H1 (cell line): ENCODE data around the gene OR51I2. TPM values are rescaled to one million over a fixed set of nuclear protein-coding genes. Genes with fewer than 3 reads are reported as not detected.

Experiments
- CTCF ChIA-PET: fragments of 300-600 bp; sonication (Branson Sonifier 250); formaldehyde crosslinking; loops from one replicate; lab custom pipeline; 2021; ENCODE audit not compliant: partially characterized antibody; lab: Charles Lee
- POLR2A ChIA-PET: fragments of 300-600 bp; sonication (Branson Sonifier 250); formaldehyde crosslinking; loops from one replicate; lab custom pipeline; 2021; ENCODE audit warnings: inconsistent platforms; ENCODE audit not compliant: partially characterized antibody; lab: Charles Lee
- DNase-seq, 2 experiments: peaks; one replicate each; pipeline versions ENCODE4 v3.0.0 to v3.0.0-alpha.2; 2010 to 2022; ENCODE audit warnings: low spot score in 2 of 2, low read depth in 1 of 2, mixed read lengths in 1 of 2
- FAIRE-seq: peaks from 2 replicates; lab custom pipeline; 2011; peaks lifted over from hg19 to GRCh38; lab: Jason Lieb, UNC
- H2AFZ ChIP-seq: 2 replicates; pipeline ENCODE4 v1.8.1; 2012; ENCODE audit warnings: low read length, inconsistent platforms
- H2AK5ac ChIP-seq: 2 replicates; pipeline ENCODE4 v1.6.1; 2013; ENCODE audit warnings: low read depth, low read length
- H2BK120ac ChIP-seq: replicated peaks from 2 replicates; pipeline ENCODE3; 2013; ENCODE audit warnings: low read depth, low read length, inconsistent platforms
- H2BK12ac ChIP-seq: 2 replicates; pipeline ENCODE4 v1.6.1; 2013; ENCODE audit warnings: low read depth, low read length
- H2BK15ac ChIP-seq: 2 replicates; pipeline ENCODE4 v1.6.1; 2013; ENCODE audit warnings: low read length
- H2BK20ac ChIP-seq: 2 replicates; pipeline ENCODE4 v1.6.1; 2013; ENCODE audit warnings: low read length
- H2BK5ac ChIP-seq: 2 replicates; pipeline ENCODE4 v1.6.1; 2013; ENCODE audit warnings: low read depth, low read length
- H3K14ac ChIP-seq: 2 replicates; pipeline ENCODE4 v1.6.1; 2013; ENCODE audit warnings: inconsistent platforms; ENCODE audit not compliant: insufficient read length
- H3K18ac ChIP-seq: 2 replicates; pipeline ENCODE4 v1.6.1; 2013; ENCODE audit warnings: low read length; ENCODE audit errors: extremely low read depth
- H3K23ac ChIP-seq: 2 replicates; pipeline ENCODE4 v1.6.1; 2013; ENCODE audit warnings: inconsistent platforms; ENCODE audit not compliant: insufficient read length
- H3K23me2 ChIP-seq: 2 replicates; pipeline ENCODE4 v1.6.1; 2013; ENCODE audit warnings: low read depth, low read length
- H3K27ac ChIP-seq: 2 replicates; pipeline ENCODE4 v1.6.1; 2011; ENCODE audit warnings: low read depth, low read length, inconsistent platforms
- H3K27me3 ChIP-seq, 4 experiments: replicated peaks in 1 of 4; 1 replicate in 1 of 4; 2 replicates in 3 of 4; pipeline versions ENCODE4 v1.6.1 to v1.8.1; 2011 to 2013; ENCODE audit warnings: low read length in 3 of 4, mild to moderate bottlenecking in 3 of 4, inconsistent platforms in 2 of 4, mixed read lengths in 2 of 4, moderate library complexity in 1 of 4; ENCODE audit not compliant: control insufficient read depth in 3 of 4, insufficient read depth in 3 of 4; ENCODE audit errors: extremely low read depth in 1 of 4
- H3K36me3 ChIP-seq, 4 experiments: 2 replicates each; pipeline versions ENCODE4 v1.6.1 to v1.8.1; 2011 to 2013; ENCODE audit warnings: mild to moderate bottlenecking in 4 of 4, low read length in 3 of 4, moderate library complexity in 2 of 4, control low read depth in 1 of 4, inconsistent platforms in 1 of 4; ENCODE audit not compliant: insufficient read depth in 4 of 4, control insufficient read depth in 2 of 4
- H3K4ac ChIP-seq: replicated peaks from 2 replicates; pipeline ENCODE3; 2013; ENCODE audit warnings: low read length, low read depth, mixed read lengths, inconsistent platforms; ENCODE audit not compliant: insufficient read length
- H3K4me1 ChIP-seq, 4 experiments: replicated peaks in 1 of 4; 1 replicate in 1 of 4; 2 replicates in 3 of 4; pipeline versions ENCODE4 v1.6.1 to v1.8.1; 2011 to 2013; ENCODE audit warnings: low read length in 3 of 4, inconsistent platforms in 2 of 4, mixed read lengths in 1 of 4; ENCODE audit not compliant: insufficient read depth in 4 of 4, control insufficient read depth in 3 of 4
- H3K4me2 ChIP-seq, 2 experiments: 2 replicates each; pipeline versions ENCODE4 v1.6.1 to v1.8.1; 2011 to 2013; ENCODE audit warnings: low read depth in 2 of 2, low read length in 2 of 2, control low read depth in 1 of 2, inconsistent platforms in 1 of 2, mild to moderate bottlenecking in 1 of 2; ENCODE audit not compliant: insufficient read depth in 1 of 2
- H3K4me3 ChIP-seq, 4 experiments: fragments of 200-600, 300-600 bp in 1 of 4; sonication (generic), shearing (Covaris generic), sonication (Bioruptor Twin) in 1 of 4; 2 replicates each; pipeline versions ENCODE4 v1.5.1 to v1.8.1; 2011 to 2016; ENCODE audit warnings: low read length in 4 of 4, low read depth in 3 of 4, control low read depth in 2 of 4, inconsistent platforms in 2 of 4, mild to moderate bottlenecking in 2 of 4, mixed read lengths in 1 of 4, moderate library complexity in 1 of 4; ENCODE audit not compliant: insufficient read depth in 2 of 4; ENCODE audit errors: extremely low read depth in 1 of 4
- H3K56ac ChIP-seq: replicated peaks from 2 replicates; pipeline ENCODE3; 2013; ENCODE audit warnings: low read depth, mild to moderate bottlenecking, mixed read lengths, low read length, inconsistent platforms; ENCODE audit not compliant: insufficient read length
- H3K79me1 ChIP-seq: 2 replicates; pipeline ENCODE4 v1.6.1; 2013; ENCODE audit warnings: low read depth, low read length, control low read depth
- H3K79me2 ChIP-seq, 2 experiments: 2 replicates each; pipeline versions ENCODE4 v1.6.1 to v1.8.1; 2012 to 2013; ENCODE audit warnings: low read length in 2 of 2, mild to moderate bottlenecking in 2 of 2, inconsistent platforms in 1 of 2; ENCODE audit not compliant: insufficient read depth in 2 of 2, control insufficient read depth in 1 of 2
- H3K9ac ChIP-seq, 4 experiments: replicated peaks in 1 of 4; 1 replicate in 1 of 4; 2 replicates in 3 of 4; pipeline versions ENCODE4 v1.6.1 to v1.8.1; 2011 to 2013; ENCODE audit warnings: low read depth in 3 of 4, low read length in 3 of 4, control low read depth in 2 of 4, mild to moderate bottlenecking in 2 of 4, moderate library complexity in 2 of 4, inconsistent platforms in 1 of 4; ENCODE audit errors: extremely low read depth in 1 of 4
- H3K9me3 ChIP-seq, 2 experiments: 2 replicates each; pipeline versions ENCODE4 v1.6.1 to v1.8.1; 2012 to 2013; ENCODE audit warnings: mild to moderate bottlenecking in 2 of 2, moderate library complexity in 2 of 2, control low read depth in 1 of 2, inconsistent platforms in 1 of 2, low read depth in 1 of 2, low read length in 1 of 2, mixed read lengths in 1 of 2; ENCODE audit not compliant: insufficient read depth in 2 of 2
- H4K20me1 ChIP-seq, 2 experiments: replicated peaks in 1 of 2; 2 replicates each; pipeline versions ENCODE3 to v1.8.1; 2011 to 2013; ENCODE audit warnings: inconsistent platforms in 2 of 2, low read length in 2 of 2, mild to moderate bottlenecking in 1 of 2; ENCODE audit not compliant: insufficient read depth in 2 of 2, control insufficient read depth in 1 of 2
- H4K5ac ChIP-seq: 2 replicates; pipeline ENCODE4 v1.6.1; 2013; ENCODE audit warnings: low read length, low read depth, mixed read lengths, inconsistent platforms; ENCODE audit not compliant: insufficient read length
- H4K8ac ChIP-seq: 2 replicates; pipeline ENCODE4 v1.8.0; 2013; ENCODE audit warnings: mild to moderate bottlenecking, moderate library complexity, low read length, inconsistent platforms; ENCODE audit not compliant: insufficient read depth; ENCODE audit errors: extremely low read depth
- H4K91ac ChIP-seq: replicated peaks from 2 replicates; pipeline ENCODE3; 2013; ENCODE audit warnings: low read length, mixed read lengths, inconsistent platforms; ENCODE audit not compliant: insufficient read length
- ASH2L ChIP-seq: fragments of 200-600, 300-600 bp; sonication (generic); IDR thresholded peaks from one replicate; pipeline ENCODE4 v1.7.1; 2017; ENCODE audit warnings: low read length
- BCL11A ChIP-seq, 2 experiments: IDR thresholded peaks; one replicate each; pipeline ENCODE4 v1.6.1; 2011; ENCODE audit warnings: low read depth in 2 of 2, low read length in 2 of 2, mild to moderate bottlenecking in 2 of 2
- BRCA1 ChIP-seq: IDR thresholded peaks from 2 replicates; pipeline ENCODE4 v1.6.1; 2012; ENCODE audit warnings: low read depth, low read length, improper control_type of control experiment
- CBX5 ChIP-seq: fragments of 300-800, 300-1000 bp; sonication (generic); IDR thresholded peaks from 2 replicates; pipeline ENCODE4 v1.7.1; 2016; ENCODE audit warnings: antibody characterized with exemption, low read length, low read depth
- CEBPB ChIP-seq: IDR thresholded peaks from 2 replicates; pipeline ENCODE4 v1.6.1; 2012; ENCODE audit warnings: low read depth, low read length
- HDAC2 ChIP-seq, 2 experiments: fragments of 300-600 bp in 1 of 2; sonication (generic) in 1 of 2; IDR thresholded peaks; 2 replicates each; pipeline ENCODE4 v1.6.1; 2011 to 2012; ENCODE audit warnings: low read depth in 2 of 2, low read length in 2 of 2, mild to moderate bottlenecking in 2 of 2, moderate library complexity in 2 of 2, borderline replicate concordance in 1 of 2, inconsistent platforms in 1 of 2
- JUND ChIP-seq: IDR thresholded peaks from 2 replicates; pipeline ENCODE4 v1.6.1; 2011; ENCODE audit warnings: mild to moderate bottlenecking, improper control_type of control experiment, low read length
- MAX ChIP-seq: IDR thresholded peaks from 2 replicates; pipeline ENCODE4 v1.6.1; 2012; ENCODE audit warnings: inconsistent platforms
- NANOG ChIP-seq: IDR thresholded peaks from 2 replicates; pipeline ENCODE4 v1.6.1; 2011; ENCODE audit warnings: low read length, low read depth, mild to moderate bottlenecking, inconsistent platforms; ENCODE audit not compliant: insufficient read depth, poor library complexity, severe bottlenecking
- NRF1 ChIP-seq: IDR thresholded peaks from 2 replicates; pipeline ENCODE4 v1.6.1; 2011; ENCODE audit warnings: mild to moderate bottlenecking, low read depth, low read length, improper control_type of control experiment
- POLR2AphosphoS5 ChIP-seq: IDR thresholded peaks from 2 replicates; pipeline ENCODE4 v1.6.1; 2011; ENCODE audit warnings: low read depth, low read length
- RAD21 ChIP-seq, 2 experiments: IDR thresholded peaks in 1 of 2; conservative IDR thresholded peaks in 1 of 2; 2 replicates each; pipeline ENCODE4 v1.6.1; 2011; ENCODE audit warnings: low read depth in 2 of 2, low read length in 2 of 2, improper control_type of control experiment in 1 of 2, inconsistent platforms in 1 of 2, mild to moderate bottlenecking in 1 of 2, moderate library complexity in 1 of 2
- RFX5 ChIP-seq: IDR thresholded peaks from 2 replicates; pipeline ENCODE4 v1.6.1; 2011; ENCODE audit warnings: low read depth, low read length, improper control_type of control experiment, borderline replicate concordance
- SIX5 ChIP-seq: IDR thresholded peaks from 2 replicates; pipeline ENCODE4 v1.6.1; 2011; ENCODE audit warnings: mild to moderate bottlenecking, low read depth, low read length
- TAF7 ChIP-seq: optimal IDR thresholded peaks from 2 replicates; pipeline ENCODE3; 2011; ENCODE audit warnings: low read depth, mild to moderate bottlenecking, inconsistent platforms, low read length, moderate library complexity, borderline replicate concordance
- ZNF274 ChIP-seq: IDR thresholded peaks from 2 replicates; pipeline ENCODE4 v1.7.0; 2012; ENCODE audit warnings: low read length, borderline replicate concordance; ENCODE audit errors: extremely low read depth
- polyA plus RNA-seq, 7 experiments: library from polyadenylated mRNA; depleted of rRNA in 3 of 7; stranded (reverse) in 5 of 7; unstranded in 2 of 7; fragments of >200 nt in 5 of 7; fragments of 200-250 nt in 2 of 7; gene quantifications; 1 replicate in 5 of 7; 2 replicates in 1 of 7; 4 replicates in 1 of 7; pipeline versions ENCODE4 v1.2.1 to v1.2.3, GENCODE V29; 2011 to 2013; ENCODE audit warnings: missing spikeins in 2 of 7, mixed read lengths in 2 of 7
- total RNA-seq: library from RNA; stranded (reverse); fragmentation: NEBNext Ultra II Directional; extraction: Animal tissue kit (Norgen Biotek cat#: 25700); gene quantifications from 2 replicates; pipeline ENCODE4 v1.2.1, GENCODE V29; 2021

OR51I2 gene
- total and polyA plus RNA-seq, 2 of the 8 experiments (the other 6 are each of a cell fraction or from before 2014, with no cell fraction given) = not detected

- no peak overlapping the region for H2AFZ ChIP-seq
- H3K4me3 ChIP-seq = no peak overlapping the region
- no peak overlapping the region for H2AK5ac ChIP-seq
- H3K23me2 ChIP-seq = no peaks in the 10 kb centered on the region
- FAIRE-seq (no peak), DNase-seq (no peak)
- no peak overlapping the region for H3K18ac ChIP-seq
- H3K14ac ChIP-seq = no peak overlapping the region
- no peak overlapping the region for H3K4ac ChIP-seq
- H3K27ac ChIP-seq = no peak overlapping the region
- H2BK15ac ChIP-seq = no peak overlapping the region
- no peak overlapping the region for H3K9ac ChIP-seq
- POLR2A ChIA-PET = no interaction called here
- H3K23ac ChIP-seq = no peak overlapping the region
- no peak overlapping the region for H3K4me2 ChIP-seq
- H3K27me3 ChIP-seq = no peaks in the 10 kb centered on the region
- H2BK5ac ChIP-seq = no peak overlapping the region
- CTCF ChIA-PET = no interaction called here
- H3K79me1 ChIP-seq = no peaks in the 10 kb centered on the region
- no peaks in the 10 kb centered on the region for H3K79me2 ChIP-seq
- no peak overlapping the region for H3K56ac ChIP-seq
- no peak overlapping the region for H2BK12ac ChIP-seq
- H2BK120ac ChIP-seq = no peak overlapping the region
- H4K5ac ChIP-seq = no peak overlapping the region
- no peaks in the 10 kb centered on the region for H3K4me1 ChIP-seq
- no peak overlapping the region for H4K91ac ChIP-seq
- peaks cover 0 to 4% of the 10 kb centered on the region in 2 experiments; a peak in 1 of 4 replicates for H3K9me3 ChIP-seq
- H2BK20ac ChIP-seq = no peak overlapping the region
- no peak overlapping the region for H4K8ac ChIP-seq
- H3K36me3 ChIP-seq = no peaks in the 10 kb centered on the region
- H4K20me1 ChIP-seq = no peaks in the 10 kb centered on the region
- no peak for TF ChIP-seq NANOG
- TF ChIP-seq RAD21 (IDR thresholded peaks at IDR 0.05 in 1 of 2, conservative IDR thresholded peaks at IDR 0.05 in 1 of 2; ENCODE audit: low read depth in 2 of 2, low read length in 2 of 2) = no peak
- TF ChIP-seq SIX5 = no peak
- no peak for TF ChIP-seq CEBPB
- TF ChIP-seq RFX5 = no peak
- TF ChIP-seq NRF1 = no peak
- no peak for TF ChIP-seq ZNF274
- no peak for TF ChIP-seq HDAC2 (IDR thresholded peaks at IDR 0.05; ENCODE audit: borderline replicate concordance in 1 of 2, low read depth in 2 of 2, low read length in 2 of 2)
- TF ChIP-seq MAX = no peak
- no peak for TF ChIP-seq CBX5
- TF ChIP-seq POLR2AphosphoS5 = no peak
- no peak for TF ChIP-seq BRCA1
- TF ChIP-seq BCL11A (IDR thresholded peaks at IDR 0.05; ENCODE audit: low read depth in 2 of 2, low read length in 2 of 2) = no peak
- no peak for TF ChIP-seq TAF7
- TF ChIP-seq JUND = no peak
- TF ChIP-seq ASH2L = no peak
Observed at GRCh38 chr11:5473921-5474320, 24.8 kb downstream of the OR51I2 start.
